Pericardium fibroblast (primary cell): ENCODE results near the gene MAP3K8. TPM values are rescaled to one million over a fixed set of nuclear protein-coding genes. Genes with fewer than 3 reads are reported as not detected.

Experiments
- total RNA-seq: library from RNA; depleted of rRNA; stranded (reverse); fragments of >200 nt; gene quantifications from 2 replicates; pipeline ENCODE4 v1.2.3, GENCODE V29; 2015

MAP3K8 gene
- 10.0 and 26.3 TPM in 2 replicates for total RNA-seq

DNA sequence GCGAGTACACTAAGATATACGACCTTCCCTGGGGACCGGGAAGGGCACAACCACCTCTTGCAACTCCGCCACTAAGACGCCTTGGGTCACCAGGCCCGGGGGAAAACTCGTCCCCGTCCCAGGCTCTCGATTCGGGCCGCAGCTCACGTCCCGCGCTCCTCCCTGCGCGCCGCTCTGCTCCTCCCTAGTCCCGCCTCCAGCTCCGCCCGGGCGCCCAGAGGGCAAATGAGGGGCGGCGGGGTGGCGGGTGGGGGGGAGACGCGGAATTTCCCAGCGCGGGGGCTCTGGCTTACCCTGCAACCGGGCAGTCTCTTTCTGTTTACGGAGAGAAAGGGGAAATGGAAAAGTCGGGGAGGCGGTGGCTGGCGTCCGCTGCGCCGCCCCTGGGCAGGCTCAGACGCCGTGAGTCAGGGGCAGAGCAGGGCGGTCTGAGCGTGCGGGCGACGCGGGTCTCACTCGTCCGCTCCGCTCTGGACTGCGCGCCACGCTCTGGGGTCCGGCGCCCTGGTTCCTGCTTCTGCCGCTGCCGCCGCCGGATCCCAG lies at the start of gene MAP3K8:
Gene MAP3K8 (plus strand): TSS at position 455 of the 543 bp plus-strand sequence. CDS start 4,755 bp downstream, outside the sequence.

Other genes starting within 250 kb of the MAP3K8 start
- 5.6 and 14.2 TPM in 2 replicates for gene MTPAP, start 84.9 kb upstream of the MAP3K8 start, total RNA-seq
- not detected in 2 replicates for gene LYZL2, start 195.6 kb downstream of the MAP3K8 start, total RNA-seq